ENCODE measurements around the gene TRIM46.
"Not testable (repeated sequence)": the region's sequence is repeated elsewhere in the genome, so short reads cannot be mapped to it uniquely, and the experiment has no call there.

- TF ChIP-seq CTCF (conservative IDR thresholded peaks at IDR 0.05); EZH2 (IDR thresholded peaks at IDR 0.05; ENCODE audit: low read depth): not testable (repeated sequence)
These were observed 11.0 kb upstream of the TRIM46 start for GRCh38 chr1:155162631-155163030.
